HG03097 (cell line): ENCODE data around the gene SEMA5B.

Source experiments
- ATAC-seq: cut with Tn5 transposase; IDR thresholded peaks from one replicate; pipeline ENCODE4 v1.9.1; 2021; ENCODE audit not compliant: unreplicated experiment, low FRiP score

Gene SEMA5B, protein sequence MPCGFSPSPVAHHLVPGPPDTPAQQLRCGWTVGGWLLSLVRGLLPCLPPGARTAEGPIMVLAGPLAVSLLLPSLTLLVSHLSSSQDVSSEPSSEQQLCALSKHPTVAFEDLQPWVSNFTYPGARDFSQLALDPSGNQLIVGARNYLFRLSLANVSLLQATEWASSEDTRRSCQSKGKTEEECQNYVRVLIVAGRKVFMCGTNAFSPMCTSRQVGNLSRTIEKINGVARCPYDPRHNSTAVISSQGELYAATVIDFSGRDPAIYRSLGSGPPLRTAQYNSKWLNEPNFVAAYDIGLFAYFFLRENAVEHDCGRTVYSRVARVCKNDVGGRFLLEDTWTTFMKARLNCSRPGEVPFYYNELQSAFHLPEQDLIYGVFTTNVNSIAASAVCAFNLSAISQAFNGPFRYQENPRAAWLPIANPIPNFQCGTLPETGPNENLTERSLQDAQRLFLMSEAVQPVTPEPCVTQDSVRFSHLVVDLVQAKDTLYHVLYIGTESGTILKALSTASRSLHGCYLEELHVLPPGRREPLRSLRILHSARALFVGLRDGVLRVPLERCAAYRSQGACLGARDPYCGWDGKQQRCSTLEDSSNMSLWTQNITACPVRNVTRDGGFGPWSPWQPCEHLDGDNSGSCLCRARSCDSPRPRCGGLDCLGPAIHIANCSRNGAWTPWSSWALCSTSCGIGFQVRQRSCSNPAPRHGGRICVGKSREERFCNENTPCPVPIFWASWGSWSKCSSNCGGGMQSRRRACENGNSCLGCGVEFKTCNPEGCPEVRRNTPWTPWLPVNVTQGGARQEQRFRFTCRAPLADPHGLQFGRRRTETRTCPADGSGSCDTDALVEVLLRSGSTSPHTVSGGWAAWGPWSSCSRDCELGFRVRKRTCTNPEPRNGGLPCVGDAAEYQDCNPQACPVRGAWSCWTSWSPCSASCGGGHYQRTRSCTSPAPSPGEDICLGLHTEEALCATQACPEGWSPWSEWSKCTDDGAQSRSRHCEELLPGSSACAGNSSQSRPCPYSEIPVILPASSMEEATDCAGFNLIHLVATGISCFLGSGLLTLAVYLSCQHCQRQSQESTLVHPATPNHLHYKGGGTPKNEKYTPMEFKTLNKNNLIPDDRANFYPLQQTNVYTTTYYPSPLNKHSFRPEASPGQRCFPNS

DNA sequence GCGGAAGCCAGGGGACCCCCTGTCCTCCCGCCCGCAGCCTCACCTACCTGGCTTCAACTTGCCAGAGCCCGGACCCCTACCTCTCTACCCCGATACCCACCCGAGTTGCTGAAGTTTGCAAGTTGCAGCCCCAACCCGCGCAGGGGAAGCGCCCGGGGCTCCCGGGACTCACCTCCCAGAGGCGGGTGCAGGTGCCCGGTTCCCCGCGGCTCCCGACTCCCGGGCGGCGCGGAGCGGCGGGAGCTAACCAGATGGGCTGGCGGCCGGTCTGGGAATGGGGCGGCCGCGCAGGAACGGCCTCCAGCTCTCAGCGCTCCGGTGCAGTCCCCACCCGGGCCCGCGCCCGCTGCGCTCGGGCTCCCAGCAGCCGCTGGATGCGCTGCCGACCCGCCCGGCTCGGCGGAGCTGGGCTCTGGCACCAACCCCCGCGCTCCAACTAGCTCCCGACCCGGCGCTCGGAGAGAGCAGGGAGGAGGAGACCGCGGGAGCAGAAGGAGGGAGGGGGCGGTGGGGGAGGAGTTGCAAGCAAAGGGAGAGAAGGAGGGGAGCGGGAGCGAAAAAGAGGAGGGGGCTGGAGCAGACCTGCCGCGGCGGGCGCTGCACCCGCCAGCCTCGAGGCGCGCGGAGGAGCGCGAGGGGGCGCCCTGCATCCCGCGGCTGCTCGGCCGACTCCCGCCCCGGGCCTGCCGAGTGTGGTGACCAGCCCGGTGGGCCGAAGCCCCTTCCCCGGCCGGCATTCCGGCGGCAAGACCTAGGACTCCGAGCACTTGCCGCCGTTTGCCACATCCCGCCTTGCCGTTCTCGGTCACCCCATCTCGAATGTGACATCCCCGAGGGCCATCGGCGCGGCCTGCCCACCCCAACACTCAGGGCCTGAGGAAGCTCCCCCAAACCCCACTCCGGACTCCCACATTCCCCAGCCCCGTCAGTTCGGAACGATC, at the start of gene SEMA5B:
Gene SEMA5B (minus strand): TSS at position 472 of the 941 bp plus-strand sequence. CDS start 66,500 bp downstream, outside the sequence.
- ATAC-seq: no peak

- no peak for ATAC-seq
Observed at GRCh38 chr3:123076496-123077418, 49.2 kb upstream of the SEMA5B start.

DNA sequence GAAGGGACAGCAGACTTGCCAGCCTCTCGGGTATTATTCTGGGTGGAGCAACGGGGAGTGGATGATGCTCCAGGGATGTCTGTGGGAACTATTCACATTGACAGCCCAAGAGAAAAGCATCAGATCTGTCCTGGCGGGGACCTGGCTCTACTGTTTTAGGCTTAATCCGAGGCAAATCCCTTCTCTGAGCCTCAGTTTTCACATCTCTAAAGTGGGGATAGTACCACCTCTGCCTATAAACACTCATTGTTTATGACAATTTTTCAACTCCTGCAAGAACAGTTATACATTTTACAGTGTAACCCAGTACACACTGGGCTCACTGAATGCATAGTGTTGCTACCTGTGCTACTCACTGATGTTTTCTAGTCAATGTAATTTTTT, 48.5 kb upstream of the SEMA5B start:
- no peak for ATAC-seq

GRCh38 chr3:123075359-123075758, 47.8 kb upstream of the SEMA5B start:
- ATAC-seq: no peak

DNA sequence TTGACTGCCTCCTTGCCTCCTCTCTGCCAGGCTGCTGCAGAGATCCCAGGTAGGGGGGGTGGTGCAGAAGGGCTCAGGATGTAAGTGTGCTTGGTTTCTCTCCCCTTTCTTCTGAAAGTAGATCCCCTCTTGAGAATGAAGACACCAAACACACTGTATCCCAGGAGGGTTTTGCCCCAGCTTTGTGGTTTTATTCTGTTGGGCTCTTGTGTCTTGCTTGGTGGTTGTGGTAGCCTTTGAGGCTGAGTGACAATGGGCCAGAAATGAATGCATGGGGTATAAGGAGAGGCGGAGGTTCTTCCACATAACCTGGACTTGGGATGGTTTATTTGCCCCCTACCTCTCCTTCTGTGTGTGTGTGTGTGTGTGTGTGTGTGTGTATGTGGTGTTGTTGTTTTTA, 45.0 kb upstream of the SEMA5B start:
- ATAC-seq: no peak

- no peak for ATAC-seq
Observed at GRCh38 chr3:123072152-123072551, 44.6 kb upstream of the SEMA5B start.

DNA sequence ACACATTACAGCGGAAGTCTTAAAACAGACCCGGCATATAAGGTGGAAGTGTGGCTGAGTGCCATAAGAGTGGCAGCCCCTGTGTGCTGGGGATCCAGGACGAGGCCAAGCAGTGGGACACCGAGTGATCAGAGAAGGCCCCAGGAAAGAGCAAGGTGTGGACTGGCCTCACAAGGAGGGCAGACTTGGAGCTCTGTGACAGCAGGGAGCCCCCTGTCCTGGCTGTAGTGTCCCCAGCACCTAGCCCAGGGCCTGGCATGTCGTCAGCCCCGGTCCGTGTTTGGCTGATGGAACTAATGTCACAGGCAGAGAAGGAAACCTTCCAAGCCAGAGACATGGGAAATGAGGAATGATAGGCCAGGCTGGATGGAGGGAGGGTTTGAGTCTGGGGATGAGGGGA, 44.0 kb upstream of the SEMA5B start:
- no peak for ATAC-seq

GRCh38 chr3:123071146-123071545, 43.6 kb upstream of the SEMA5B start:
- no peak for ATAC-seq

- no peak for ATAC-seq
Observed at GRCh38 chr3:123070510-123070909, 42.9 kb upstream of the SEMA5B start.

DNA sequence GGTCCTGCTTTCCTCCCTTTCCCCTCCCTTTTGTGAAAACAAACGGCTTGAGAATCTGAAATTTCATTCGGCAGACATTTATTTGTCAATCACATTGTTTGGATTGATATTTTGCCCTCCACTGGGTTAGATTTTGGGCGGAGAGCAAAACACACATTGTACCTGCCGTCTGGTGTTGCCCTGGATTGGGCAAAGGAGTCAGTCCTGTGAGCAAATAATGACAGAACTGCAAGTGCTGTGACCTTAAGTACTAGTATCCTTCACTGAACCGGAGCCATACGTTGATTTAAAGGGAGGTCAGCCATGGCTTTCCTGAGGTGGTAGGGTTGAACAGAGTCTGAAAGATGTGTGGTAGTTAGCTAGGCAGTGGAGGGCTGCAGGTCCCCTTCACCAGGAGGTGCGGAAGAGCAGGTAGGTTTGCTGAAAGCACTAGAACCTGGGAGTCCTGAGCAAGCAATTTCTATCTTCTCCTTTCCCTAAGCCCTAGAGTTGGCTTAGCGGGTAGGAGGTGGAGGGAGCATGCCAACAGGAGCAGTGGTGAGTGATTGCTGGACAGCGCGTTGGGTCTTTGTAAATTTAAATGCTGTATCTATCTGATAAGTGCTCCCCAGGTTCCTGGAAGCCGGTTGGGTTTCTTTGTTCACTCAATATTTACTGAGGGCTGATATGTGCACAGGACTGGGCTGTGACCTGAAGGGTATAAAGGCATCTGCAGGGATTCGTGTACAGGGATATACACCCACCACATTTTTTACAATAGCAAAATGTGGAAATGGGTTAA, 41.2 kb upstream of the SEMA5B start:
- ATAC-seq: no peak

GRCh38 chr3:123067689-123068600, 40.4 kb upstream of the SEMA5B start:
- no peak for ATAC-seq

GRCh38 chr3:123066896-123067688, 39.5 kb upstream of the SEMA5B start, which contains the start of gene PDIA5:
Gene PDIA5 (plus strand): TSS chr3:123067025. CDS start chr3:123067165, 140 bp downstream.
- peak; percentile 71 for ATAC-seq

DNA sequence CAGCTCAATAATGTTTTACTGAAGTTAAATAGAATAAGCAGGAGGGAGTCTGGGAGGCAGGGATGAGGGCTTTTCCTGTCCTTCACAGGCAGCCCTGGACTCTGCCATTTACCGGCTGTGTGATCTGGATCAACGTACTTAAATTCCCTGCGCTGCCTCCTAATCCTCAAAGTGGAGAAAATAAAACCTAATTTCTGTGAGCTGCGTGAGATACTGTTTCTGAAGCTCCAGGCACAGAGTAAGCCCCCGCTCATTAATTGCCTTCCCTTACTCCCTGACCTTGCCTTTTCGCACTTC, 39.0 kb upstream of the SEMA5B start:
- ATAC-seq: no peak

DNA sequence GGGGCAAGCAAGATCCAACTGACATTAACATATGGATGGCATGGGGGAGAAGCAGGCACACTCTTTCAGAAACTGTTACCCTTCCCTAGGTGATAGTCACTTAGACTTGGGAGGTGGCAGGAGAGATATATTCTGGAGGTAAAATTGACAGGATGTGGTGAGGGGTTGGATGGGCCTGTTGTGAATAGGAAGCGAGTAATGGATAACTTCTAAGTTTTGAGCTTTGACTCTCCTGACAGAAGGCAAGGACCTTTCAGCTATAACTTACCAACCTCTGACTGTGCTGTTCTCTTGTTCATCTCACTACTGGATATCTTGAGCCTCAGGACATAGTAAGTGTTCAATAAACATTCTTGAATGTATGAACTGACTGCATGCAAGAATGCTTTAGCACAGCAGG, 37.4 kb upstream of the SEMA5B start:
- ATAC-seq: no peak

GRCh38 chr3:123064506-123064905, 36.9 kb upstream of the SEMA5B start:
- ATAC-seq: no peak

- no peak for ATAC-seq
Observed at GRCh38 chr3:123063034-123063433, 35.5 kb upstream of the SEMA5B start.
